Liver (tissue), 9 donors: Measurements from ENCODE around the gene ASH1L. TPM values are rescaled to one million over a fixed set of nuclear protein-coding genes. Genes with fewer than 3 reads are reported as not detected.

Experiments
- DNase-seq: peaks from one replicate; pipeline ENCODE4 v3.0.0-alpha.2; 2017; ENCODE audit warnings: low spot score
- H3K27ac ChIP-seq, 2 donors: one replicate each; pipeline ENCODE4 v1.7.0; 2013; ENCODE audit warnings: inconsistent platforms in 2 of 2, low read length in 2 of 2, control low read depth in 1 of 2, low read depth in 1 of 2, mild to moderate bottlenecking in 1 of 2
- H3K27me3 ChIP-seq, 4 donors: one replicate each; pipeline versions ENCODE4 v1.6.1 to v1.7.0; 2013; ENCODE audit warnings: low read length in 3 of 4, inconsistent platforms in 1 of 4, mild to moderate bottlenecking in 1 of 4, moderate library complexity in 1 of 4; ENCODE audit not compliant: control insufficient read depth in 4 of 4, insufficient read depth in 4 of 4
- H3K36me3 ChIP-seq, 4 donors: one replicate each; pipeline versions ENCODE4 v1.6.1 to v1.7.0; 2013; ENCODE audit warnings: low read length in 3 of 4, mild to moderate bottlenecking in 3 of 4, low read depth in 1 of 4, moderate library complexity in 1 of 4; ENCODE audit not compliant: control insufficient read depth in 4 of 4, insufficient read depth in 3 of 4
- H3K4me1 ChIP-seq, 4 donors: one replicate each; pipeline versions ENCODE4 v1.6.1 to v1.7.0; 2013; ENCODE audit warnings: low read length in 3 of 4, mild to moderate bottlenecking in 3 of 4, moderate library complexity in 1 of 4; ENCODE audit not compliant: control insufficient read depth in 4 of 4, insufficient read depth in 4 of 4
- H3K4me3 ChIP-seq, 3 donors: one replicate each; pipeline versions ENCODE4 v1.6.1 to v1.7.0; 2013; ENCODE audit warnings: low read length in 3 of 3, control low read depth in 1 of 3, low read depth in 1 of 3, mild to moderate bottlenecking in 1 of 3
- H3K9ac ChIP-seq, 2 donors: one replicate each; pipeline ENCODE4 v1.7.0; 2013; ENCODE audit warnings: low read length in 2 of 2, mild to moderate bottlenecking in 2 of 2, moderate library complexity in 2 of 2, control low read depth in 1 of 2, low read depth in 1 of 2
- H3K9me3 ChIP-seq, 4 donors: one replicate each; pipeline versions ENCODE4 v1.6.1 to v1.7.0; 2013; ENCODE audit warnings: low read length in 3 of 4; ENCODE audit not compliant: control insufficient read depth in 4 of 4
- ATF3 ChIP-seq: IDR thresholded peaks from 2 replicates; pipeline ENCODE4 v1.6.1; 2016; ENCODE audit warnings: antibody characterized with exemption
- CTCF ChIP-seq: fragments of 150-350 bp; IDR thresholded peaks from 2 replicates; pipeline ENCODE4 v1.5.1; 2017; ENCODE audit warnings: improper control_type of control experiment, low read depth, low read length; ENCODE audit not compliant: missing input control
- EGR1 ChIP-seq, 2 donors: IDR thresholded peaks; 2 replicates each; pipeline ENCODE4 v1.6.1; 2016 to 2018; ENCODE audit warnings: antibody characterized with exemption in 2 of 2, low read depth in 2 of 2
- FOXA1 ChIP-seq: IDR thresholded peaks from 2 replicates; pipeline ENCODE4 v1.6.1; 2016; ENCODE audit warnings: antibody characterized with exemption
- FOXA2 ChIP-seq: IDR thresholded peaks from 2 replicates; pipeline ENCODE4 v1.6.1; 2016; ENCODE audit warnings: antibody characterized with exemption
- GABPA ChIP-seq, 2 donors: IDR thresholded peaks in 1 of 2; conservative IDR thresholded peaks in 1 of 2; 2 replicates each; pipeline ENCODE4 v1.6.1; 2016; ENCODE audit warnings: antibody characterized with exemption in 2 of 2, mild to moderate bottlenecking in 1 of 2, moderate library complexity in 1 of 2
- HNF4A ChIP-seq, 2 donors: conservative IDR thresholded peaks; 2 replicates each; pipeline ENCODE4 v1.6.1; 2016; ENCODE audit warnings: antibody characterized with exemption in 2 of 2, mild to moderate bottlenecking in 2 of 2
- HNF4G ChIP-seq: IDR thresholded peaks from 2 replicates; pipeline ENCODE4 v1.6.1; 2016; ENCODE audit warnings: antibody characterized with exemption
- JUND ChIP-seq, 2 donors: IDR thresholded peaks; 2 replicates each; pipeline ENCODE4 v1.6.1; 2016; ENCODE audit warnings: antibody characterized with exemption in 2 of 2
- NR2F2 ChIP-seq: IDR thresholded peaks from 2 replicates; pipeline ENCODE4 v1.6.1; 2016; ENCODE audit warnings: antibody characterized with exemption
- RAD21 ChIP-seq, 2 donors: IDR thresholded peaks; 2 replicates each; pipeline ENCODE4 v1.6.1; 2016; ENCODE audit warnings: antibody characterized with exemption in 2 of 2, mild to moderate bottlenecking in 2 of 2
- RXRA ChIP-seq, 2 donors: IDR thresholded peaks; 2 replicates each; pipeline ENCODE4 v1.6.1; 2017 to 2018; ENCODE audit warnings: antibody characterized with exemption in 2 of 2, mild to moderate bottlenecking in 1 of 2
- SP1 ChIP-seq: IDR thresholded peaks from 2 replicates; pipeline ENCODE4 v1.6.1; 2018; ENCODE audit warnings: antibody characterized with exemption, mild to moderate bottlenecking
- YY1 ChIP-seq: IDR thresholded peaks from 2 replicates; pipeline ENCODE4 v1.6.1; 2016; ENCODE audit warnings: antibody characterized with exemption, mild to moderate bottlenecking
- WGBS: extraction: QIAGEN DNeasy Blood & Tissue Kit; methylation state at CpG from one replicate; pipeline ENCODE4 v1.1.7; 2013; 5-methylcytosine and 5-hydroxymethylcytosine counted together
- polyA plus RNA-seq, 2 donors: library from polyadenylated mRNA; stranded (reverse) in 1 of 2; unstranded in 1 of 2; fragments of 200-250 nt in 1 of 2; fragments of >200 nt in 1 of 2; fragmentation: Nextera tagmentation in 1 of 2; extraction: Ambion mirVana in 1 of 2; gene quantifications; one replicate each; pipeline versions ENCODE4 v1.2.1 to v1.2.3, GENCODE V29; 2013 to 2015
- total RNA-seq, 2 donors: library from RNA; depleted of rRNA; stranded (reverse); fragments of >200 nt; gene quantifications; one replicate each; pipeline ENCODE4 v1.2.3, GENCODE V29; 2014
- TF ChIP-seq, protein P1 (sequence below): IDR thresholded peaks from 2 replicates; pipeline ENCODE4 v1.6.1; 2016; ENCODE audit warnings: antibody characterized with exemption
- TF ChIP-seq, protein P2 (sequence below): IDR thresholded peaks from 2 replicates; pipeline ENCODE4 v1.6.1; 2016; ENCODE audit warnings: antibody characterized with exemption, mild to moderate bottlenecking
- donor health status: healthy.
- donor health status: healthy.
- donor health status: healthy.
- donor health status: healthy.
- donor health status: healthy.

The ASH1L gene
- total and polyA plus RNA-seq, 4 donors, result 3.9 to 30.3 (median 13.9) TPM

DNA sequence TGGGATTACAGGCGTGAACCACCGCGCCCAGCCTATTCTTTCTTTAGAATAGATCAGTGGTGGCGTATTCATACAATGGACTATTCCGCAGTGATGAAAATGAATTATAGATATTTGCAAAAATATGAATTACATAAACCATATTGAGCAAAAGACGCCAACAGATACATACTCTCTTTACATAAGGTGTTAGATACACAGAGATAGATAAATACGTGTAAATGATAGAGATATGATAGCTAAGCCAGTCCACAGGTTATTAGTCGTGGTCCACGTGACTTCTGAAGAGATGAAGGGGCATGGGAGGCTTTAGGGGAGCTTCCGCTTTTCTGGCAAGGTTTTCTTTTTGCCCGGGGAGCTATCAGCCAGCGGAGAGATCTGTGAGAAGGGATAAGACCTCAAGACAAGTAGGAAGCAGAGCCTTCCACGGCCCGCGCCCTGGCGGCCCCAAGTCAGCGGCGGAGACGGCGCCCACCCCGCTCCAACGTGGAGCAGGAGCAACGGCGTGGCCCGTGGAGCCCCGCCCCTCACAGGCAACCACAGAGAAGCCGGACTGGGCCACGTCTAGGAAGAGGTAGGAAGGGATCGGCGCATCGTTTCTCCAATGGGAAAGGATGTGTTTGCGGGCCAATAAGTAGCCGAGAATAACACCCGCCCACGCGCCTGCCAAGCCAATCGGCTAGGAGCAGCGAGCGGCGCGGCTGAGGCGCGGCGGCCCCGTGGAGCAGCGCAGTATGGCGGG lies 47.1 kb upstream of the ASH1L start, which contains the start of gene MSTO1:
MSTO1 (plus strand) TSS at position 704 of the 742 bp plus-strand sequence; CDS start at position 735, 31 bp downstream.
- DNase-seq, result peak; percentile 88
- Histone ChIP-seq H3K4me1 (peaks cover 0 to 5% (median 3%) of the 10 kb centered on the region in 4 donors), H3K4me3 (peak within 1 kb of the TSS; percentile 62 to 86 (median 77)), H3K27me3 (no peaks in the 10 kb centered on the region), H3K9ac (peak within 1 kb of the TSS in 1 of 2 donors; percentile 36), H3K27ac (peak within 1 kb of the TSS; percentile 32 to 67), H3K9me3 (no peaks in the 10 kb centered on the region), H3K36me3 (peaks cover 0 to 10% (median 4%) of the 10 kb centered on the region in 4 donors)
- 7% methylated on average over 46 of the region's 47 CpGs for WGBS
- TF ChIP-seq ATF3 (no peak), CTCF (no peak), HNF4G (no peak), EGR1 (IDR thresholded peaks at IDR 0.05; ENCODE audit: low read depth in 2 of 2) (peak; percentile 79 to 80), RAD21 (IDR thresholded peaks at IDR 0.05) (peak; percentile 13 to 15), RXRA (IDR thresholded peaks at IDR 0.05) (no peak), SP1 (peak; percentile 66), YY1 (peak; percentile 17)
- TF ChIP-seq, protein P1, sequence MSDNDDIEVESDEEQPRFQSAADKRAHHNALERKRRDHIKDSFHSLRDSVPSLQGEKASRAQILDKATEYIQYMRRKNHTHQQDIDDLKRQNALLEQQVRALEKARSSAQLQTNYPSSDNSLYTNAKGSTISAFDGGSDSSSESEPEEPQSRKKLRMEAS, result peak; percentile 64
- TF ChIP-seq, protein P2, sequence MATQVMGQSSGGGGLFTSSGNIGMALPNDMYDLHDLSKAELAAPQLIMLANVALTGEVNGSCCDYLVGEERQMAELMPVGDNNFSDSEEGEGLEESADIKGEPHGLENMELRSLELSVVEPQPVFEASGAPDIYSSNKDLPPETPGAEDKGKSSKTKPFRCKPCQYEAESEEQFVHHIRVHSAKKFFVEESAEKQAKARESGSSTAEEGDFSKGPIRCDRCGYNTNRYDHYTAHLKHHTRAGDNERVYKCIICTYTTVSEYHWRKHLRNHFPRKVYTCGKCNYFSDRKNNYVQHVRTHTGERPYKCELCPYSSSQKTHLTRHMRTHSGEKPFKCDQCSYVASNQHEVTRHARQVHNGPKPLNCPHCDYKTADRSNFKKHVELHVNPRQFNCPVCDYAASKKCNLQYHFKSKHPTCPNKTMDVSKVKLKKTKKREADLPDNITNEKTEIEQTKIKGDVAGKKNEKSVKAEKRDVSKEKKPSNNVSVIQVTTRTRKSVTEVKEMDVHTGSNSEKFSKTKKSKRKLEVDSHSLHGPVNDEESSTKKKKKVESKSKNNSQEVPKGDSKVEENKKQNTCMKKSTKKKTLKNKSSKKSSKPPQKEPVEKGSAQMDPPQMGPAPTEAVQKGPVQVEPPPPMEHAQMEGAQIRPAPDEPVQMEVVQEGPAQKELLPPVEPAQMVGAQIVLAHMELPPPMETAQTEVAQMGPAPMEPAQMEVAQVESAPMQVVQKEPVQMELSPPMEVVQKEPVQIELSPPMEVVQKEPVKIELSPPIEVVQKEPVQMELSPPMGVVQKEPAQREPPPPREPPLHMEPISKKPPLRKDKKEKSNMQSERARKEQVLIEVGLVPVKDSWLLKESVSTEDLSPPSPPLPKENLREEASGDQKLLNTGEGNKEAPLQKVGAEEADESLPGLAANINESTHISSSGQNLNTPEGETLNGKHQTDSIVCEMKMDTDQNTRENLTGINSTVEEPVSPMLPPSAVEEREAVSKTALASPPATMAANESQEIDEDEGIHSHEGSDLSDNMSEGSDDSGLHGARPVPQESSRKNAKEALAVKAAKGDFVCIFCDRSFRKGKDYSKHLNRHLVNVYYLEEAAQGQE, result peak; percentile 36

DNA sequence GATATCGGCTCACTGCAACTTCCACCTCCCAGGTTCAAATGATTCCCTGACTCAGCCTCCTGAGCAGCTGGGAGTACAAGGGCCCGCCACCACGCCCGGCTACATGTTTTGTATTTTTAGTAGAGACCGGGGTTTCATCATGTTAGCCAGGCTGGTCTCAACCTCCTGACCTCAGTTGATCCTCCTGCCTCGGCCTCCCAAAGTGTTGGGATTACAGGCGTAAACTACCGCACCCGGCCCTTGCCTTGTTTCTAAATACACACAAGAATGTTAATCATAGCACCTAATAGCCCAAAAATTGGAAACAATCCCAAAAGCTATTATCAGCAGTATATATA lies 46.3 kb upstream of the ASH1L start:
- no peaks in the 10 kb centered on the region for H3K27me3 ChIP-seq
- H3K4me3 ChIP-seq, result no peak overlapping the region
- H3K4me1 ChIP-seq, result peaks cover 0 to 5% (median 3%) of the 10 kb centered on the region in 4 donors
- 97% methylated on average over 9 of the region's 9 CpGs for WGBS
- peaks cover 0 to 10% (median 4%) of the 10 kb centered on the region in 4 donors for H3K36me3 ChIP-seq
- H3K9me3 ChIP-seq, result no peaks in the 10 kb centered on the region
- no peak overlapping the region for H3K9ac ChIP-seq
- TF ChIP-seq FOXA1 (no peak), SP1 (no peak), HNF4G (no peak), RAD21 (IDR thresholded peaks at IDR 0.05) (no peak), GABPA (IDR thresholded peaks at IDR 0.05 in 1 of 2, conservative IDR thresholded peaks at IDR 0.05 in 1 of 2) (no peak), JUND (IDR thresholded peaks at IDR 0.05) (no peak), HNF4A (conservative IDR thresholded peaks at IDR 0.05) (no peak), NR2F2 (no peak), ATF3 (no peak), FOXA2 (no peak), CTCF (no peak)
- TF ChIP-seq, protein P1, result no peak
- TF ChIP-seq, protein P2, result no peak
- no peak overlapping the region for H3K27ac ChIP-seq
- no peak for DNase-seq
